IPS-20b (cell line): ENCODE data around the gene C1QTNF9.

Experiments
- H3K27ac ChIP-seq: one replicate; pipeline ENCODE4 v1.5.1; 2013; ENCODE audit warnings: low read length
- H3K27me3 ChIP-seq: 2 replicates; pipeline ENCODE4 v1.6.1; 2013; ENCODE audit warnings: mild to moderate bottlenecking, low read length, inconsistent platforms; ENCODE audit not compliant: insufficient read depth
- H3K36me3 ChIP-seq: 2 replicates; pipeline ENCODE4 v1.6.1; 2013; ENCODE audit warnings: low read depth, mild to moderate bottlenecking, inconsistent platforms, low read length, moderate library complexity; ENCODE audit not compliant: insufficient read depth
- H3K4me1 ChIP-seq: 2 replicates; pipeline ENCODE4 v1.6.1; 2013; ENCODE audit warnings: mild to moderate bottlenecking, control low read depth, inconsistent platforms, low read length, moderate library complexity; ENCODE audit not compliant: insufficient read depth
- H3K4me3 ChIP-seq: 2 replicates; pipeline ENCODE4 v1.5.1; 2013; ENCODE audit warnings: mild to moderate bottlenecking, low read length, inconsistent platforms
- H3K9ac ChIP-seq: 2 replicates; pipeline ENCODE4 v1.6.1; 2013; ENCODE audit warnings: low read depth, mild to moderate bottlenecking, inconsistent platforms, low read length, moderate library complexity
- H3K9me3 ChIP-seq: 2 replicates; pipeline ENCODE4 v1.6.1; 2013; ENCODE audit warnings: mild to moderate bottlenecking, low read depth, low read length, inconsistent platforms; ENCODE audit not compliant: insufficient read depth

C1QTNF9 gene

DNA sequence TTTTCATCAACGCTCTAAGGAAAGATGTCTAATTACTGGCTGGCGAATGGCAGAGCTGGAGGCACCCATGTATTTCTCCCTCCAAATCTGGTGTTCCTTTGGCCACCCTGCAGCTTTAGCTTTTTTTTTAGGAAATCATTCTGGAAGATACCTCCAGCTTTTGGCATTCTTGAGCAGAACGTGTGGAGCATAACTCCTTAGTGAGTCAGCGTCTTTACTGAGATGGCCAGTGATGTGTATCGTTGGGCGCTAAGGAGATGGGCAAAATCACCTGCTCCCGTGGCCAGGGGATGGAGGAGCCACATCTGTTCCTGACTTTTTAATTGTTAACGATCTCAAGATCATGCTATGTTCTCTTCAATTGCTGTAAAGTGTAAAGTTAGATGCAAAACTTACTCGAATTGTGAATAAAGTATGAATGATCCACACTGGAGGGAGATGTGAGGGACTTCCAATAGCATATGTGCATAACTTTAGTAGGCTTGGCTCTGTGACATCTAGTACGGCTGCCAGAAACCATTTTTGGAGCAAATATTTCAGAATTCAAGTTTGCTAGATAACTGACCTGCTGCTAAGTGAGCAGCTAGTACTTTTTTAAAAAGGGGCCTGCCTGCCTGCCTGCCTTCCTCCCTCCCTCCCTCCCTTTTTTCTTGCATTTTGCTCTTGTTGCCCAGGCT is 24.4 kb upstream of the C1QTNF9 start:
- H3K4me3 ChIP-seq = no peak overlapping the region
- H3K27ac ChIP-seq = no peak overlapping the region
- no peak overlapping the region for H3K9ac ChIP-seq
- H3K36me3 ChIP-seq = peaks cover 45% of the 10 kb centered on the region
- no peaks in the 10 kb centered on the region for H3K27me3 ChIP-seq
- H3K9me3 ChIP-seq = no peaks in the 10 kb centered on the region
- H3K4me1 ChIP-seq = no peaks in the 10 kb centered on the region

DNA sequence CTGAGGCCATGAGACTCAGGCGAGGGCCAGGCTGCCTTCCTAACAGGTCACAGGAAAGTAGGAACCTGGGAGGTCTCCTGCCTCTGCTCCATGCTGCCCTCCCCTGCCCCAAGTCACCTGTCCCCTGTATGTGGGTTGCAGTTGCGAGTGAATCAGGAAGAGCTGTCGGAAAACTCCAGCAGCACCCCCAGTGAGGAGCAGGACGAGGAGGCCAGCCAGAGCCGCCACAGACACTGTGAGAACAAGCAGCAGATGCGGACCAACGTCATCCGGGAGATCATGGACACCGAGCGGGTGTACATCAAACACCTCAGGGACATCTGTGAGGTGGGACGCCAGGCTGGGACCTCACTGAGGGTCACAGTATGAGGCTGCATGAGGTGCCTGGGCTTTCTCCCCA is 22.8 kb upstream of the C1QTNF9 start:
- Histone ChIP-seq H3K36me3 (peaks cover 60% of the 10 kb centered on the region), H3K9me3 (no peaks in the 10 kb centered on the region), H3K4me3 (no peak overlapping the region), H3K27me3 (no peaks in the 10 kb centered on the region), H3K9ac (no peak overlapping the region), H3K27ac (no peak overlapping the region), H3K4me1 (no peaks in the 10 kb centered on the region)

DNA sequence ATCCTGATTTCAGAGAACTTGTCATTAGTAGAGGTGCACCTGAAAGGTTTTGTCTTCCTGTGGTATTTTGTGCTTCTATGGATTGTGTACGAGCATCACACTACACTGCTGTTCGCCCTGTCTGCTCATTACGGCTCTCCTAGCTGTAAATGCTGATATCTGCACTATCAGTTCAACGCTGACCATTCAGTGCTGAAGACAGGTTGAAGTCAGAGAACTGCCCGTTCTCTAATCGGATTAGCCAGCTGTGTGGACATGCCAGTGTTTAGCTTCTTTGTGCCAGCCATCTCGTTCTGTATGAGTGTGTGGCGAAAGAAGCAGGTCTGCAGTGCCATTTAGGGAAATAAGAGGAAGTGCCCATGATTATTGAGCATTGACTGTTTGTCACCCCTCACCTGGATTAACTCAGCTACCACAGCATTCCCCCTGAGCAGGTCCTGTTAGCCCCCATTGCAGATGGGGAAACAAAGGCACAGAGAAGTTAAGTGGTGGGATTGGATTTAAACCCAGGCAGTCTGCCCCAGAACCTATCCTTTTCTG is 21.6 kb upstream of the C1QTNF9 start:
- no peak overlapping the region for H3K4me3 ChIP-seq
- H3K9ac ChIP-seq = no peak overlapping the region
- no peak overlapping the region for H3K27ac ChIP-seq
- peaks cover 65% of the 10 kb centered on the region for H3K36me3 ChIP-seq
- no peaks in the 10 kb centered on the region for H3K4me1 ChIP-seq
- H3K27me3 ChIP-seq = no peaks in the 10 kb centered on the region
- no peaks in the 10 kb centered on the region for H3K9me3 ChIP-seq

GRCh38 chr13:24288870-24289269 is 20.5 kb upstream of the C1QTNF9 start:
- Histone ChIP-seq H3K27ac (no peak overlapping the region), H3K9me3 (no peaks in the 10 kb centered on the region), H3K36me3 (peaks cover 73% of the 10 kb centered on the region)

GRCh38 chr13:24290280-24290932 is 19.0 kb upstream of the C1QTNF9 start:
- Histone ChIP-seq H3K9me3 (no peaks in the 10 kb centered on the region), H3K9ac (no peak overlapping the region), H3K27me3 (no peaks in the 10 kb centered on the region), H3K27ac (no peak overlapping the region), H3K4me1 (no peaks in the 10 kb centered on the region), H3K4me3 (no peak overlapping the region), H3K36me3 (peaks cover 83% of the 10 kb centered on the region)

More at GRCh38 chr13:24288870-24289269, 20.5 kb upstream of the C1QTNF9 start:
- Histone ChIP-seq H3K4me1 (no peaks in the 10 kb centered on the region), H3K4me3 (no peak overlapping the region), H3K9ac (no peak overlapping the region), H3K27me3 (no peaks in the 10 kb centered on the region)

DNA sequence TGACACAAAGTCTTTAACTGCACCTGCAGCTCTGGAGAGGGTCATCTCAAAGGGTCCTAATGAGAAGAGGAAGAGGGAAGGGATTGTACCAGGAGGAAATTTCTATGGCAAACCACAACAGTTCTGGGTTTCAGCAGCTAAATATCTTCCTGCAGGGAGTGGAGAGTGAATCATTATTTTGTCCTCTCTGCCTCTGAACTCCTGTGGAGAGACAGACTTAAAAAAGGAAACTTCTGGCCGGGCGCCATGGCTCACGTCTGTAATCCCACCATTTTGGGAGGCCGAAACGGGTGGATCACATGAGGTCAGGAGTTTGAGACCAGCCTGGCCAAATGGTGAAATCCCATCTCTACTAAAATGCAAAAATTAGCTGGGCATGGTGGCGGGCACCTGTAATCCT is 16.9 kb upstream of the C1QTNF9 start:
- Histone ChIP-seq H3K9ac (no peak overlapping the region), H3K4me1 (no peaks in the 10 kb centered on the region), H3K27ac (no peak overlapping the region), H3K4me3 (no peak overlapping the region), H3K27me3 (no peaks in the 10 kb centered on the region), H3K9me3 (no peaks in the 10 kb centered on the region), H3K36me3 (peaks cover 80% of the 10 kb centered on the region)

DNA sequence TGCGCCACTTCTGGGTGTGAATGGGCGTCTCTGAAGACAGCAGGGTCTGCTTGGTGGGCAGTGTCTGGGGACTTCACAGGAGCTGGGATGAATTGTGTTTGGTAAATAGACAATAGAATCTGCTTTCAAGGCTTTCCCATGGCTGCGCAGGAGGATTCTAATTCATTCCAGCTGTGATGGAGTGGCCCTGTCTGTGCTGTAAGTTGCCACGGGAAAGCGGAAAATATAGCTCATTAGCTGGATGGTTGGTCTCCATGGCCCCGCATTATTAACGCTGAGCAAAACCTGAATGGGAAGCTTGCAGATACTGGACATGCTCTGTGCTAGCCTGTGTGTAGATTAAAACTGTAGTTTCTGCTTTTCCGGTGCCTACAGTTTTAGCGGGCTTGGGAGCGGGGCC is 15.6 kb upstream of the C1QTNF9 start:
- Histone ChIP-seq H3K9me3 (no peaks in the 10 kb centered on the region), H3K9ac (no peak overlapping the region), H3K4me1 (no peaks in the 10 kb centered on the region), H3K36me3 (peaks cover 82% of the 10 kb centered on the region), H3K4me3 (no peak overlapping the region), H3K27ac (no peak overlapping the region), H3K27me3 (no peaks in the 10 kb centered on the region)

GRCh38 chr13:24299488-24300114 is 9.8 kb upstream of the C1QTNF9 start:
- peaks cover 88% of the 10 kb centered on the region for H3K36me3 ChIP-seq
- H3K27me3 ChIP-seq = no peaks in the 10 kb centered on the region
- H3K27ac ChIP-seq = no peak overlapping the region

GRCh38 chr13:24301434-24301833 is 7.9 kb upstream of the C1QTNF9 start:
- Histone ChIP-seq H3K27me3 (no peaks in the 10 kb centered on the region), H3K9ac (no peak overlapping the region), H3K9me3 (no peaks in the 10 kb centered on the region), H3K27ac (no peak overlapping the region), H3K4me1 (no peaks in the 10 kb centered on the region), H3K36me3 (peaks cover 76% of the 10 kb centered on the region), H3K4me3 (no peak overlapping the region)

More at GRCh38 chr13:24299488-24300114, 9.8 kb upstream of the C1QTNF9 start:
- no peak overlapping the region for H3K9ac ChIP-seq
- H3K4me3 ChIP-seq = no peak overlapping the region
- no peaks in the 10 kb centered on the region for H3K4me1 ChIP-seq
- no peaks in the 10 kb centered on the region for H3K9me3 ChIP-seq

GRCh38 chr13:24301911-24302310 is 7.5 kb upstream of the C1QTNF9 start:
- Histone ChIP-seq H3K36me3 (peaks cover 76% of the 10 kb centered on the region), H3K9ac (no peak overlapping the region), H3K4me1 (no peaks in the 10 kb centered on the region), H3K27ac (no peak overlapping the region), H3K4me3 (no peak overlapping the region), H3K27me3 (no peaks in the 10 kb centered on the region), H3K9me3 (no peaks in the 10 kb centered on the region)

GRCh38 chr13:24304620-24305019 is 4.8 kb upstream of the C1QTNF9 start:
- H3K9ac ChIP-seq = no peak overlapping the region

GRCh38 chr13:24306632-24307031 is 2.7 kb upstream of the C1QTNF9 start:
- H3K9me3 ChIP-seq = no peaks in the 10 kb centered on the region
- no peak overlapping the region for H3K9ac ChIP-seq
- H3K36me3 ChIP-seq = peaks cover 32% of the 10 kb centered on the region
- no peaks in the 10 kb centered on the region for H3K4me1 ChIP-seq
- H3K27me3 ChIP-seq = no peaks in the 10 kb centered on the region
- H3K4me3 ChIP-seq = no peak overlapping the region
- H3K27ac ChIP-seq = no peak overlapping the region

More at GRCh38 chr13:24304620-24305019, 4.8 kb upstream of the C1QTNF9 start:
- no peak overlapping the region for H3K4me3 ChIP-seq
- peaks cover 50% of the 10 kb centered on the region for H3K36me3 ChIP-seq
- H3K27me3 ChIP-seq = no peaks in the 10 kb centered on the region
- H3K4me1 ChIP-seq = no peaks in the 10 kb centered on the region
- H3K27ac ChIP-seq = no peak overlapping the region
- H3K9me3 ChIP-seq = no peaks in the 10 kb centered on the region
